H1 (cell line): ENCODE results near the gene HADH. TPM values are rescaled to one million over a fixed set of nuclear protein-coding genes. Genes with fewer than 3 reads are reported as not detected.

Source experiments
- BRCA1 ChIP-seq: IDR thresholded peaks from 2 replicates; pipeline ENCODE4 v1.6.1; 2012; ENCODE audit warnings: low read depth, low read length, improper control_type of control experiment
- CHD1 ChIP-seq: IDR thresholded peaks from 2 replicates; pipeline ENCODE4 v1.6.1; 2012; ENCODE audit warnings: low read depth, low read length, improper control_type of control experiment
- CHD7 ChIP-seq: fragments of 300-600 bp; sonication (generic); IDR thresholded peaks from 2 replicates; pipeline ENCODE4 v1.7.1; 2012; ENCODE audit warnings: low read length, moderate library complexity, mild to moderate bottlenecking, inconsistent platforms; ENCODE audit not compliant: insufficient replicate concordance
- EZH2 ChIP-seq: fragments of 200-600 bp; sonication (generic); IDR thresholded peaks from 2 replicates; pipeline ENCODE4 v1.7.1; 2012; ENCODE audit warnings: low read depth, mild to moderate bottlenecking, moderate library complexity, low read length, inconsistent platforms; ENCODE audit not compliant: severe bottlenecking
- HDAC2 ChIP-seq, 2 experiments: fragments of 300-600 bp in 1 of 2; sonication (generic) in 1 of 2; IDR thresholded peaks; 2 replicates each; pipeline ENCODE4 v1.6.1; 2011 to 2012; ENCODE audit warnings: low read depth in 2 of 2, low read length in 2 of 2, mild to moderate bottlenecking in 2 of 2, moderate library complexity in 2 of 2, borderline replicate concordance in 1 of 2, inconsistent platforms in 1 of 2
- JUND ChIP-seq: IDR thresholded peaks from 2 replicates; pipeline ENCODE4 v1.6.1; 2011; ENCODE audit warnings: mild to moderate bottlenecking, improper control_type of control experiment, low read length
- POLR2AphosphoS5 ChIP-seq: IDR thresholded peaks from 2 replicates; pipeline ENCODE4 v1.6.1; 2011; ENCODE audit warnings: low read depth, low read length
- TCF12 ChIP-seq: IDR thresholded peaks from 2 replicates; pipeline ENCODE4 v1.6.1; 2011; ENCODE audit warnings: low read depth, mild to moderate bottlenecking, low read length
- TEAD4 ChIP-seq: IDR thresholded peaks from 2 replicates; pipeline ENCODE4 v1.6.1; 2012; ENCODE audit warnings: low read depth, low read length, inconsistent platforms, mixed read lengths
- ZNF274 ChIP-seq: IDR thresholded peaks from 2 replicates; pipeline ENCODE4 v1.7.0; 2012; ENCODE audit warnings: low read length, borderline replicate concordance; ENCODE audit errors: extremely low read depth
- polyA plus RNA-seq, 7 experiments: library from polyadenylated mRNA; depleted of rRNA in 3 of 7; stranded (reverse) in 5 of 7; unstranded in 2 of 7; fragments of >200 nt in 5 of 7; fragments of 200-250 nt in 2 of 7; gene quantifications; 1 replicate in 5 of 7; 2 replicates in 1 of 7; 4 replicates in 1 of 7; pipeline versions ENCODE4 v1.2.1 to v1.2.3, GENCODE V29; 2011 to 2013; ENCODE audit warnings: missing spikeins in 2 of 7, mixed read lengths in 2 of 7
- total RNA-seq: library from RNA; stranded (reverse); fragmentation: NEBNext Ultra II Directional; extraction: Animal tissue kit (Norgen Biotek cat#: 25700); gene quantifications from 2 replicates; pipeline ENCODE4 v1.2.1, GENCODE V29; 2021

Gene HADH
- total and polyA plus RNA-seq, 2 of the 8 experiments (the other 6 are each of a cell fraction or from before 2014, with no cell fraction given), result 47.5 to 54.4 TPM

- no peak for TF ChIP-seq CHD7
- TF ChIP-seq EZH2, result no peak
- TF ChIP-seq POLR2AphosphoS5, result no peak
- no peak for TF ChIP-seq CHD1
- no peak for TF ChIP-seq ZNF274
- TF ChIP-seq TCF12, result no peak
- no peak for TF ChIP-seq TEAD4
- TF ChIP-seq JUND, result no peak
- no peak for TF ChIP-seq BRCA1
- TF ChIP-seq HDAC2 (IDR thresholded peaks at IDR 0.05; ENCODE audit: borderline replicate concordance in 1 of 2, low read depth in 2 of 2, low read length in 2 of 2), result no peak
Measured at GRCh38 chr4:107977966-107978705, 11.6 kb upstream of the HADH start (continued).
